GM19324 (cell line): Measurements from ENCODE around the gene CFTR.
A peak's percentile ranks its signal among the peaks of the same experiment; 100 is the strongest.
"Not testable (repeated sequence)": the region's sequence is repeated elsewhere in the genome, so short reads cannot be mapped to it uniquely, and the experiment has no call there.

Experiments
- ATAC-seq: cut with Tn5 transposase; IDR thresholded peaks from one replicate; pipeline ENCODE4 v1.9.1; 2021; ENCODE audit warnings: mild to moderate bottlenecking, moderate library complexity; ENCODE audit not compliant: unreplicated experiment, low FRiP score

Gene CFTR

DNA sequence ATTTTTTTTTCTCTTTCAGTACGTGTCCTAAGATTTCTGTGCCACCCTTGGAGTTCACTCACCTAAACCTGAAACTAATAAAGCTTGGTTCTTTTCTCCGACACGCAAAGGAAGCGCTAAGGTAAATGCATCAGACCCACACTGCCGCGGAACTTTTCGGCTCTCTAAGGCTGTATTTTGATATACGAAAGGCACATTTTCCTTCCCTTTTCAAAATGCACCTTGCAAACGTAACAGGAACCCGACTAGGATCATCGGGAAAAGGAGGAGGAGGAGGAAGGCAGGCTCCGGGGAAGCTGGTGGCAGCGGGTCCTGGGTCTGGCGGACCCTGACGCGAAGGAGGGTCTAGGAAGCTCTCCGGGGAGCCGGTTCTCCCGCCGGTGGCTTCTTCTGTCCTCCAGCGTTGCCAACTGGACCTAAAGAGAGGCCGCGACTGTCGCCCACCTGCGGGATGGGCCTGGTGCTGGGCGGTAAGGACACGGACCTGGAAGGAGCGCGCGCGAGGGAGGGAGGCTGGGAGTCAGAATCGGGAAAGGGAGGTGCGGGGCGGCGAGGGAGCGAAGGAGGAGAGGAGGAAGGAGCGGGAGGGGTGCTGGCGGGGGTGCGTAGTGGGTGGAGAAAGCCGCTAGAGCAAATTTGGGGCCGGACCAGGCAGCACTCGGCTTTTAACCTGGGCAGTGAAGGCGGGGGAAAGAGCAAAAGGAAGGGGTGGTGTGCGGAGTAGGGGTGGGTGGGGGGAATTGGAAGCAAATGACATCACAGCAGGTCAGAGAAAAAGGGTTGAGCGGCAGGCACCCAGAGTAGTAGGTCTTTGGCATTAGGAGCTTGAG lies at the start of gene CFTR:
Gene CFTR, plus strand, starts transcription at position 801 of the 830 bp plus-strand sequence. CDS start 70 bp downstream, outside the sequence.
- no peak for ATAC-seq

DNA sequence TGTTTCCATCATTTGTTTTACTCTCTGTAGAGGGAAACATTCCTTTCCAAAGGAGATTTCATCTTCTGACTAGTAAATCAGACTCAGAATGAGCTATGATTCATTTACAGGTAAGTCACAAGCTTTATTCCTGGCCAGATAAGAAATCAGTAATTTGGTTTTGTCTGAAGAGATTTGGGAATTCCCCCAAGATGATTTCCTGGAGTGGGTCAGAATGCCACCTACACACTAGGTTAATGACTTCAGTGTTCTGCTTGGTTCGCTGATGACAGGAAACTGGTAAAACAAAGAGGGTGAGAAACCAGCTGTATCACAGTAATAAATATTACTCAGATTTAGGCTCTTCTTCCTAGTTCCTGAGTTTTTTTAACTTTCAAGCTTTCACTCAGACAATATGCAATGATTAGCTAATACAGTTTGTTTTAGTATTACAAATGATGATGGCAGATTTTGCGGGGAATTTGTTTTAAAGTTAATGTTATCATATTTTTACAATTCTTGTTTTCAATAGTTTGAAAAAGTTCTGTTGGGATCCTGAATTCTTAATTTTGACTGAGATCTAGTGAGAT lies 44.3 kb upstream of the CFTR start:
- ATAC-seq = peak; percentile 91

DNA sequence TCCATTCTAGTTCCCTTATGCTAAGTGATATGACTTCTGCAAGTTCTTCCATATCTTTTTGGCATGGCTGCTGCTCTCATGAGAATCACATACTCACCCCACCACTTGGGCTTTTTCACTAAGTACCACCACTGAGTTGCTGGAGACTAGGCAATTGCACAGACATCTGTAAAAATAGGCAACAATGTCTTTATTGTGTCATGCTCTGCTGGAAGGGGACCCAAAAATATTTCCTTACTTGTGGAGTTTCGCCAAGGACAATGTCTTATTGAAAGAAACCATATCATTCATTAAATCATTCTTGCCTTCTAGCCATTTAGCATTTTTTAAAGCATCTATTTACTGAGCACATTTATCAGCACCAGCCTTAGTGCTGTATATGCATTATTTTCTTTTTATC lies 35.2 kb upstream of the CFTR start:
- ATAC-seq = no peak

- ATAC-seq = no peak
Measured at GRCh38 chr7:117445206-117445605, 34.6 kb upstream of the CFTR start.

DNA sequence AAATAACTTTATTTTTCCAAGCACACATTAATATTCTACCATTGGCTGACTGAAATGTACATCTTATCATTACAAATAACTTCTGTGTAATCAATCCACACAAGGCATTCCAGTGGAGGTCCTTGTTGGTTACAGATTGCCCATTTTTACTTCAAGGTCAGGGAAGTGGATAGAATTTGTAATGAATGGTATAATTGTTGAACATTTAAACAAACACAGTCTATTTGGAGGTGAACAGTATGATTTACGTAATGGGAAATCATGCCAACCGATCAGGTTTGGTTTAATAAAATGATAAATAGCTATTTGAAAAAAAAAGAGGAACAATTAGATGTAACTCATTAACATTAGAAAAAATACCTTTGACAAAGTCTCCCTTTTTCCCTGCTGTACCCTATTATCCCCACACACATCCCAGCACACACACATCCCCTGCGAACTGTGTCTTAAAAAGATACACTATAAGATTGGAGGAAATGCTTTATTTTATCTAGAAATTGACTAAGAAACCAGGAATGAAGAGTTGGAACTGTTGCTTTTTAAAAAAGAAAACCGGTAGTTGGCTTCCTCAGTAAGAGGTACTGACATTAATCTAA lies 33.5 kb upstream of the CFTR start:
- no peak for ATAC-seq

DNA sequence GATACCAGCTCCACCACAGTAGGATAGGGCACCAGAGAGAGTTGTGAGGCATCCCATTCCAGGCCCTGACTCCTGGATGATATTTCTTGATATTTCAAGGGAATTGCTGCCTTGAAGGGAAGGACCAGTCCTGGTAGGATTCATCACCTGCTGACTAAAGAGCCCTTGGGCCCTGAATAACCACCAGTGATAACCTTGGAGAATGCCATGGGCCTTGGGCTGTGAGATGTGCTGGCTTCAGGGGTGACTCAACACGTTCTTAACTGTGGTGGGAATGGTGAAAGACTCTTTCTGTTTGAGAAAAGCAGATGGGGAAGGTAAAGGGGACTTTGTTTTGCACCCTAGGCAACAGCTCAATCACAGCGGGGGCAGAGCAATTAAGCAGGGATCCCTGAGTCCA lies 31.2 kb upstream of the CFTR start:
- no peak for ATAC-seq

GRCh38 chr7:117458977-117459583 lies 20.7 kb upstream of the CFTR start:
- no peak for ATAC-seq

DNA sequence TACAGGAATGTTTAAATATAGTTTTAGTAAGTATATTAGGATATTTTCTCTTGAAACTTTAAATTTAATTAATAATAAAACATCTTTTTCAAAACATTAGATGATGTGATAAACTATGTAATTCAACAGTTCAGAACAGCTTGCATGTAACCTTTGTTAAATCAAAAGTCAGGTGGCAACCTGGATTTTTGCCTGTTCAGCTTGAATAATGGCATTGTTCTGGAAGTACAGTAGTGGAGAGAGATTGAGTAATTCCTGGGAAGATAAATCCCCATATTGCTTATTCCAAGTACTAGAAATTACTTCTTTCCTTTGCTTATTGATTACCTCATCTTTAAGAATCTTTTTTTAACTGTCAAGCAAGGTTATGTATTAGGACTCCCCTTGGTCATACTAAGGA lies 20.1 kb upstream of the CFTR start:
- ATAC-seq = no peak

DNA sequence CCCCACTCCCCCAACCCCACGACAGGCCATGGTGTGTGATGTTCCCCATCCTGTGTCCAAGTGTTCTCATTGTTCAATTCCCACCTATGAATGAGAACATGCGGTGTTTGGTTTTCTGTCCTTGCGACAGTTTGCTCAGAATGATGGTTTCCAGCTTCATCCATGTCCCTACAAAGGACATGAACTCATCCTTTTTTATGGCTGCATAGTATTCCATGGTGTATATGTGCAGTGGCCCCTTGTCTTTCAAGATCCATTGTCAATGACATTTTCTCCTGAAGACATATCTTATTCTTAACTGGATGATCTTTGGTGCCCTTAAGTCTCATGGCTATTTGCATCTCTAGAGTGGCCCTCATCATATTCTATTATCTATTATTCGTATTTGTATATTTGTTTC lies 19.0 kb upstream of the CFTR start:
- ATAC-seq = not testable (repeated sequence)

GRCh38 chr7:117468174-117468573 lies 11.7 kb upstream of the CFTR start:
- ATAC-seq = no peak

GRCh38 chr7:117470777-117471176 lies 9.0 kb upstream of the CFTR start:
- ATAC-seq = peak; percentile 76

- no peak for ATAC-seq
Measured at GRCh38 chr7:117472335-117472734, 7.5 kb upstream of the CFTR start.

DNA sequence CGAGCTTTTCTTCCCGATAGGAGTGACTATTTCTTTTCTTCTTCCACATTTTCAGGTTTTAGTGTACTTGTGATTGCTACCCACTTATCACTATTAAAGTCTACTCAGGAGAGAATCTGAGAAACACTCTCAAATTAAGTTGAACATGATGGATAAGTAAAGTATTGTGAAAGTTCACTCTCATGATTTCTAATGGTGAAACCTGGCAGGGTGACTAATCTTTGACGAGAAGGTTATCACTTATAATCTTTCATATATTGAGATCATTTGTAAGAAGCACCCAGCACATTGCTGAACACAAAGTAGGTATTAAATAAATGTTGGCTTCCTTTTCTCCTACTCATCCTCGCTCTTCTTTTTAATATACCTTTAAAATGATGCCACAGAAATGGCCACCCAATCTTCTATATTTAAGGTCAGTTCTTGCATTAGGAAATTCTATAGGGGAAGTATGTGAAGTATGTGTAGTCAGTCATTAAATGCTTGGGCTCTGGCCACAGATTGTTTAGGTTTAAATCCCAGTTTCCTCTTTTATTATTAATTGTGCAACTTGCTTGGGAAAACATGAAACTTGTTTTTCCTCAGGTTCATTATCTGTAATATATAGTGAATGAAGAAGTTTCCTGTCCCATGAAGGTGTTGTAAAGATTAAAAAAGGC lies 3.1 kb upstream of the CFTR start:
- no peak for ATAC-seq

DNA sequence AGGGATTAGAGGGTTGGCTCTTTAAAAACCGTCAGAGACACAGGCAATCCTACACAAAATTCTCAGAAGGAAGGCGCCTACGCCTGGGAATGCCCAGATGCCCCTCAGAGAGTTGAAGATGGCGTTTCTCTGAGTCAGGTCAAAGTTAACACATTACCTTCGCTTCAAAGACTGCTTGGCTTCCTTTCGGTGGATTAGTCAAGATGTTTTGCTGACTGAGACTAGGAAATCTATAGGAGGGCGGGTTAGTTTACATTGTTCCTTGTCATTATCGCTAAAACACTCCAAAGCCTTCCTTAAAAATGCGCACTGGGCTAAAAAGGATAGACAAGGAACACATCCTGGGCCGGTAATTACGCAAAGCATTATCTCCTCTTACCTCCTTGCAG lies 995 bp upstream of the CFTR start:
- no peak for ATAC-seq

- ATAC-seq = no peak
Measured at GRCh38 chr7:117480055-117480362, 184 bp downstream of the CFTR start.

GRCh38 chr7:117480978-117481377 lies 1.2 kb downstream of the CFTR start:
- ATAC-seq = no peak

DNA sequence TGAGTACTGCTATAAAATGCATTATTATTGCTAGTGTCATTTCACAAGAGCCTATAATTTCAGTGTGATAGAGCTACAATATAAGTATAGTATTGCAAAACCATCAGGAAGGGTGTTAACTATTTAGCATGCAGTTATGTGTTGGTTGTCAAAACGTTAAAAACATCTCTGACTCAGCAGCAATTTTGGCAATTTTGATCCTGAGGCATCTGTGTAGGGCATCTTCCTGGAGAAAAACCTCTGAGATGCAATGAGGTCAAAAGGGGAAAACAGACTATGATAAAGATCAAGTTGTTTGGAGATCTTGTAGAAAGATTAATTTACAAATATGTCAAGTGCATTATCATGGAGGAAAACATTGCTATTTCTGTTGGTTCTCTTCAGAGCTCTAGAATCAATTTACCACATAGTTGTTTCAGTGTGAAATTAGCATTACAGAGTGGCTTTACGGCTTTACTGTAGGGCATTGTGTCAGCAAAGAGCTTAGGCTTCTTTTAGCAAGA lies 5.3 kb downstream of the CFTR start:
- ATAC-seq = no peak

- no peak for ATAC-seq
Measured at GRCh38 chr7:117489016-117489415, 9.2 kb downstream of the CFTR start.

- no peak for ATAC-seq
Measured at GRCh38 chr7:117489430-117489829, 9.6 kb downstream of the CFTR start.

GRCh38 chr7:117489911-117490310 lies 10.1 kb downstream of the CFTR start:
- ATAC-seq = no peak

- ATAC-seq = no peak
Measured at GRCh38 chr7:117492649-117493048, 12.8 kb downstream of the CFTR start.
